GM23338 (cell line): ENCODE data around the gene CRYGB. TPM values are rescaled to one million over a fixed set of nuclear protein-coding genes. Genes with fewer than 3 reads are reported as not detected.

Source experiments
- ATAC-seq: fragments of 200-7000 bp; cut with Tn5 transposase; 3 replicates; pipeline ENCODE4 v1.9.1; 2020
- DNase-seq: peaks from one replicate; pipeline ENCODE4 v3.0.0-alpha.2; 2015; ENCODE audit warnings: low spot score
- H2AFZ ChIP-seq: fragments of 200-600 bp; sonication (generic); 2 replicates; pipeline ENCODE4 v1.8.0; 2016; ENCODE audit warnings: antibody characterized with exemption, mild to moderate bottlenecking, moderate library complexity
- H3F3A ChIP-seq: fragments of 200-600 bp; sonication (generic); replicated peaks from 2 replicates; pipeline ENCODE4 v1.8.0; 2017; ENCODE audit warnings: antibody characterized with exemption, mixed run types, low read depth
- H3K27ac ChIP-seq: fragments of 200-600 bp; sonication (generic); 2 replicates; pipeline ENCODE4 v1.6.1; 2016; ENCODE audit warnings: low read depth
- H3K27me3 ChIP-seq: fragments of 200-600 bp; sonication (generic); 2 replicates; pipeline ENCODE4 v1.8.0; 2016; ENCODE audit warnings: mild to moderate bottlenecking, mixed run types, moderate library complexity; ENCODE audit not compliant: insufficient read depth
- H3K36me3 ChIP-seq: fragments of 200-600 bp; sonication (generic); 2 replicates; pipeline ENCODE4 v1.8.0; 2016; ENCODE audit warnings: mild to moderate bottlenecking; ENCODE audit not compliant: insufficient read depth
- H3K4me1 ChIP-seq: fragments of 200-600 bp; sonication (generic); 2 replicates; pipeline ENCODE4 v1.8.0; 2016; ENCODE audit warnings: mild to moderate bottlenecking, moderate library complexity; ENCODE audit not compliant: insufficient read depth
- H3K4me2 ChIP-seq: fragments of 200-600 bp; sonication (generic); 2 replicates; pipeline ENCODE4 v1.7.1; 2017; ENCODE audit warnings: mixed run types
- H3K4me3 ChIP-seq: fragments of 200-600 bp; sonication (generic); 2 replicates; pipeline ENCODE4 v1.6.1; 2016; ENCODE audit warnings: mixed run types
- H3K79me2 ChIP-seq: fragments of 200-600 bp; sonication (generic); replicated peaks from 2 replicates; pipeline ENCODE4 v1.8.0; 2017; ENCODE audit warnings: mild to moderate bottlenecking; ENCODE audit not compliant: insufficient read depth
- H3K9me2 ChIP-seq: fragments of 200-600 bp; sonication (generic); 2 replicates; pipeline ENCODE4 v1.8.0; 2017; ENCODE audit not compliant: insufficient read depth
- H4K20me1 ChIP-seq: fragments of 200-600 bp; sonication (generic); replicated peaks from 2 replicates; pipeline ENCODE4 v1.8.0; 2017; ENCODE audit warnings: mild to moderate bottlenecking; ENCODE audit not compliant: insufficient read depth
- H3K27ac Mint-ChIP-seq: 2 replicates; pipeline ENCODE4 v1.8.0; 2020; ENCODE audit warnings: inconsistent platforms, mild to moderate bottlenecking, moderate library complexity, mixed read lengths
- H3K27me3 Mint-ChIP-seq: 3 replicates; pipeline ENCODE4 v1.8.0; 2022; ENCODE audit warnings: low read depth, mild to moderate bottlenecking, moderate library complexity, mixed read lengths, inconsistent platforms; ENCODE audit not compliant: insufficient read depth, poor library complexity
- H3K36me3 Mint-ChIP-seq: 3 replicates; pipeline ENCODE4 v1.8.0; 2021; ENCODE audit warnings: low read depth, mild to moderate bottlenecking, inconsistent platforms, moderate library complexity, mixed read lengths
- H3K4me1 Mint-ChIP-seq: 3 replicates; pipeline ENCODE4 v1.8.0; 2020; ENCODE audit warnings: mild to moderate bottlenecking, inconsistent platforms, mixed read lengths
- H3K4me3 Mint-ChIP-seq: 3 replicates; pipeline ENCODE4 v1.8.0; 2021; ENCODE audit warnings: moderate library complexity, mild to moderate bottlenecking, inconsistent platforms, mixed read lengths
- H3K9me3 Mint-ChIP-seq: 3 replicates; pipeline ENCODE4 v1.8.0; 2020; ENCODE audit warnings: moderate library complexity, mild to moderate bottlenecking, inconsistent platforms, mixed read lengths
- CREB1 ChIP-seq: fragments of 250-450 bp; sonication (Bioruptor Pico); IDR thresholded peaks from 2 replicates; pipeline ENCODE4 v1.5.0; 2020; ENCODE audit warnings: low read depth, mild to moderate bottlenecking, moderate library complexity
- ETS1 ChIP-seq: IDR thresholded peaks from 2 replicates; pipeline ENCODE4 v1.6.1; 2016; ENCODE audit warnings: antibody characterized with exemption
- EZH2 ChIP-seq: fragments of 200-600 bp; sonication (generic); IDR thresholded peaks from one replicate; pipeline ENCODE4 v1.8.0; 2017; ENCODE audit warnings: antibody characterized with exemption, mild to moderate bottlenecking, low read depth; ENCODE audit not compliant: unreplicated experiment
- JUNB ChIP-seq: IDR thresholded peaks from one replicate; pipeline ENCODE4 v1.6.1; 2016; ENCODE audit warnings: antibody characterized with exemption; ENCODE audit not compliant: unreplicated experiment
- NANOG ChIP-seq: IDR thresholded peaks from 2 replicates; pipeline ENCODE4 v1.6.1; 2016; ENCODE audit warnings: antibody characterized with exemption, borderline replicate concordance
- POLR2AphosphoS5 ChIP-seq: IDR thresholded peaks from 2 replicates; pipeline ENCODE4 v1.6.1; 2016; ENCODE audit warnings: antibody characterized with exemption, low read depth
- REST ChIP-seq: IDR thresholded peaks from one replicate; pipeline ENCODE4 v1.6.1; 2018; ENCODE audit warnings: antibody characterized with exemption; ENCODE audit not compliant: unreplicated experiment
- STAT1 ChIP-seq: IDR thresholded peaks from one replicate; pipeline ENCODE4 v1.6.1; 2016; ENCODE audit warnings: antibody characterized with exemption; ENCODE audit not compliant: unreplicated experiment
- ZNF114 ChIP-seq: fragments of 250-450 bp; sonication (Bioruptor Pico); IDR thresholded peaks from 2 replicates; pipeline ENCODE4 v1.5.0; 2020; ENCODE audit warnings: mild to moderate bottlenecking, moderate library complexity
- ZNF331 ChIP-seq: fragments of 250-450 bp; sonication (Bioruptor Pico); IDR thresholded peaks from 2 replicates; pipeline ENCODE4 v1.5.0; 2020; ENCODE audit warnings: low read depth, mild to moderate bottlenecking, moderate library complexity
- ZNF462 ChIP-seq: fragments of 250-450 bp; sonication (Bioruptor Pico); IDR thresholded peaks from 2 replicates; pipeline ENCODE4 v1.5.0; 2020; ENCODE audit warnings: mild to moderate bottlenecking, moderate library complexity
- long read RNA-seq: library from polyadenylated mRNA; unstranded; transcript quantifications from one replicate; pipeline ENCODE4 v2.0.0, GENCODE V29; 2020; ENCODE audit not compliant: unreplicated experiment
- polyA plus RNA-seq: library from polyadenylated mRNA; unstranded; fragments of >200 nt; fragmentation: Nextera tagmentation; extraction: Ambion mirVana; gene quantifications from 2 replicates; pipeline ENCODE4 v1.2.1, GENCODE V29; 2016
- total RNA-seq: library from RNA; depleted of rRNA; stranded (reverse); fragments of >200 nt; shearing (Covaris generic); gene quantifications from 2 replicates; pipeline ENCODE4 v1.2.3, GENCODE V29; 2014; rRNA removed

Gene CRYGB
- 1.9 TPM in 1 of 2 replicates, not detected in the other for total RNA-seq
- 0.49 and 0.92 TPM in 2 replicates for polyA plus RNA-seq
- long read RNA-seq, result 0 reads

- H3K4me2 ChIP-seq, result no peak within 1 kb of the TSS
- 0 out of 2 replicates have a peak, but pooled peaks cover 4% of the 10 kb centered on the region for H3K9me2 ChIP-seq
- H3K27me3 ChIP-seq, result no peaks in the 10 kb centered on the region
- no peaks in the 10 kb centered on the region for H3F3A ChIP-seq
- Mint-ChIP-seq H3K4me1 (peaks cover 28% of the 10 kb centered on the region), H3K4me3 (no peak within 1 kb of the TSS), H3K27me3 (peaks cover 5% of the 10 kb centered on the region), H3K27ac (no peak within 1 kb of the TSS), H3K36me3 (peaks cover 10% of the 10 kb centered on the region), H3K9me3 (peaks cover 7% of the 10 kb centered on the region)
- H3K36me3 ChIP-seq, result no peaks in the 10 kb centered on the region
- no peak for TF ChIP-seq NANOG
- no peak for TF ChIP-seq POLR2AphosphoS5
- TF ChIP-seq ZNF331 (CRISPR knock-in tag), result no peak
- no peak for TF ChIP-seq ZNF114
- TF ChIP-seq ETS1, result no peak
- no peak for TF ChIP-seq CREB1 (CRISPR knock-in tag)
- no peak for TF ChIP-seq ZNF462
- no peak for TF ChIP-seq STAT1
- no peak for TF ChIP-seq REST
- no peak for TF ChIP-seq JUNB
- TF ChIP-seq EZH2, result no peak
- no peak within 1 kb of the TSS for H3K4me3 ChIP-seq
- ATAC-seq (peak; percentile 42; the same call in 2 of the 3 replicates), DNase-seq (peak; percentile 20)
- no peaks in the 10 kb centered on the region for H3K79me2 ChIP-seq
- no peak within 1 kb of the TSS for H3K27ac ChIP-seq
- peaks cover 38% of the 10 kb centered on the region for H3K4me1 ChIP-seq
- H4K20me1 ChIP-seq, result no peaks in the 10 kb centered on the region
- peak within 1 kb of the TSS; percentile 95 for H2AFZ ChIP-seq
Observed at GRCh38 chr2:208146006-208146405, at the start of gene CRYGB. CRYGB (minus strand) TSS chr2:208146158; CDS start chr2:208146120, 38 bp downstream.
